ENCODE results near the gene LTB4R. TPM values are rescaled to one million over a fixed set of nuclear protein-coding genes. Genes with fewer than 3 reads are reported as not detected.
A peak's percentile ranks its signal among the peaks of the same experiment; 100 is the strongest.

The LTB4R gene
- total RNA-seq, 4 donors from 2014 or later = 0.13 to 2.2 (median 0.75) TPM

DNA sequence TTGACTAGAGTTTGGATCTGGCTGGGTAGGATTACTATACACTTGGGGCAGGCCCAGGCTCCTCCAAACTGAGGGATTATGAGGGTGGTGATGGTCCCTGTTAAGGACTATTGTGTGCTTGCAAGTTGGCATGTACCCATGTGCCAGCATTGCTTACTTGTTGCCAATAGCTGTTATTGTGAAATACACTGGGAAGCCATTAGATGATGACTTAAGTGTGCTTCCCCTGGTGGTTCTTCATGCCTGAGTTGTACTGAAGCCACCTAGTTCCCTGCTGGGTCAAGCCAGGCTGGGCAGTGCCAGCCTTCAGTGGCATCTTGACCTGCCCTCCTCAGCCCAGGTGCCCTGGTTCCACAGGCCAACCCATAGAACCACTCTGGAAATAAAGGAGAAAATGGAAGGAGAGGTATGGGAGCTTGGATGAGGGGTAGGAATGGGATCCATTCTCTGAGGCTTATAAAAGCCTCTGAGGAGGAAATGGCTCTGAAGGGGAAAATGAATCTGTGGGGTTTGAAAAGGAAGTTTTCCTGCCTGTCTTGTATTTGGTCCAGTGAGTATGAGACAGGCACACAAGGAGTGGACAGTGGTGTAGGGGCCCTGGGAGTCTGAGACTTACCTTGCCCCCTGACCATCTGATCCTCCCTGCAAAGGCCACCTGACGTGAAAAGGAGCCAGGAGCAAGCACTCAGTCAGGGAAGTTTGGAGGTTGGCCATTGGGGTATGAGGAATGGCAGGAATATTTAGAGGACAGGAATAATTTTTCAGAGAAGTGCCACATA lies 724 bp downstream of the LTB4R start:
- in situ Hi-C loops (cut with MboI; ENCODE audit: low sequenced_read_pairs in 4 of 4) = no loop called here
- Histone ChIP-seq H3K27me3 (peaks cover 3 to 6% (median 6%) of the 10 kb centered on the region in 3 donors), H3K4me3 (peak overlapping the region; percentile 51 to 75 (median 55)), H3K27ac (peak overlapping the region; percentile 71 to 81 (median 73)), H3K4me1 (peaks cover 12 to 22% of the 10 kb centered on the region in 2 donors), H3K9me3 (no peaks in the 10 kb centered on the region), H3K36me3 (peaks cover 0 to 2% of the 10 kb centered on the region in 2 donors)
- no peak for TF ChIP-seq POLR2A (IDR thresholded peaks at IDR 0.05)
- TF ChIP-seq, protein P1, sequence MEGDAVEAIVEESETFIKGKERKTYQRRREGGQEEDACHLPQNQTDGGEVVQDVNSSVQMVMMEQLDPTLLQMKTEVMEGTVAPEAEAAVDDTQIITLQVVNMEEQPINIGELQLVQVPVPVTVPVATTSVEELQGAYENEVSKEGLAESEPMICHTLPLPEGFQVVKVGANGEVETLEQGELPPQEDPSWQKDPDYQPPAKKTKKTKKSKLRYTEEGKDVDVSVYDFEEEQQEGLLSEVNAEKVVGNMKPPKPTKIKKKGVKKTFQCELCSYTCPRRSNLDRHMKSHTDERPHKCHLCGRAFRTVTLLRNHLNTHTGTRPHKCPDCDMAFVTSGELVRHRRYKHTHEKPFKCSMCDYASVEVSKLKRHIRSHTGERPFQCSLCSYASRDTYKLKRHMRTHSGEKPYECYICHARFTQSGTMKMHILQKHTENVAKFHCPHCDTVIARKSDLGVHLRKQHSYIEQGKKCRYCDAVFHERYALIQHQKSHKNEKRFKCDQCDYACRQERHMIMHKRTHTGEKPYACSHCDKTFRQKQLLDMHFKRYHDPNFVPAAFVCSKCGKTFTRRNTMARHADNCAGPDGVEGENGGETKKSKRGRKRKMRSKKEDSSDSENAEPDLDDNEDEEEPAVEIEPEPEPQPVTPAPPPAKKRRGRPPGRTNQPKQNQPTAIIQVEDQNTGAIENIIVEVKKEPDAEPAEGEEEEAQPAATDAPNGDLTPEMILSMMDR (IDR thresholded peaks at IDR 0.05 in 4 of 5, conservative IDR thresholded peaks at IDR 0.05 in 1 of 5) = no peak
- ATAC-seq (no peak), DNase-seq (no peak)
- intact Hi-C loops (cut with DNase I; ENCODE audit: low total_unique reads) = loop anchor here (1.0 to 5.0 kb wide), 3 partner anchors 41 to 125 kb away; partner anchors contain the start of genes RABGGTA and TINF2

DNA sequence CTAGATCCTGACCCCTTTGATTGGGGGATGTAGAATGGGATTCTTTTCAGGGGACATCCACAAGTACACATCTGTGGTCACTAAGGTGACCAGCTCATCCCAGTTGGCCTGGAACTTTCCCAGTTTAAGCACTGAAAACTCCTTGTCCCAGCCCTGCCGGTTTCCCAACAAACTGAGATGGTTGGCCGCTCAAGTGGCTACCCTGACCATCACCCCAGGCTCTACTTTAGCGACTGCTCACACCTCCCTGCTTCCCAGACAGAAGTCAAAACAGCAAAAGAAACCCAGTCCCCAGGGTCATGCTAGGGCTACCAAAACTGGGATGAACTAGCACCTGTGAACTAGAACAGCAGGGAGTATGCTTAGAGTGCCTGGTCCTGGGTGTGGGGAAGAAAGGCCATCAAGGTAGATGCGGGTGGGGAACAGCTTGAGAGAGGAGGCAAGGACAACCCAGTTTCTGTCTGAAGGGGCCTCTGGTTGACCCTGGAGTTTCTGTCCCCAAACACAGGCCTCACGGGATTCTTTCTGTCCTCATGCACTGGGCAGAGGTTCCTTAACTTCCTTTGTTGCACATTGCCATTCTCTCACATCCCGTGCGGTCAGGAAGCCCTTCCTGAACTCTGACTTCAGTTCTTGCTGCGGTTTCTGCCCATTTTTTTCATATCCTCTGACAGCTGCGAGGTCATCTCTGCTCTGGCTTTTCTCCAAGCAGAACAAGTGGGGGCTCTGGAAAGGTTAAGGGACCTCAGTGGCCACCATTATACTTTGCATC lies 1.6 kb downstream of the LTB4R start:
- Histone ChIP-seq H3K9me3 (no peaks in the 10 kb centered on the region), H3K36me3 (no peaks in the 10 kb centered on the region), H3K27ac (peak overlapping the region; percentile 71 to 81 (median 73)), H3K27me3 (peaks cover 3 to 15% (median 15%) of the 10 kb centered on the region in 3 donors), H3K4me3 (no peak overlapping the region), H3K4me1 (peaks cover 12 to 20% of the 10 kb centered on the region in 2 donors)
- intact Hi-C loops (cut with DNase I; ENCODE audit: low total_unique reads) = loop anchor here (5.0 kb wide), 1 partner anchor 124 kb away; no protein-coding TSS in a partner anchor
- in situ Hi-C loops (cut with MboI; ENCODE audit: low sequenced_read_pairs in 4 of 4) = no loop called here
- DNase-seq (peak in 1 of 2 donors; percentile 37), ATAC-seq (no peak)
- TF ChIP-seq, protein P1 (IDR thresholded peaks at IDR 0.05 in 4 of 5, conservative IDR thresholded peaks at IDR 0.05 in 1 of 5) = no peak
- no peak for TF ChIP-seq POLR2A (IDR thresholded peaks at IDR 0.05)

DNA sequence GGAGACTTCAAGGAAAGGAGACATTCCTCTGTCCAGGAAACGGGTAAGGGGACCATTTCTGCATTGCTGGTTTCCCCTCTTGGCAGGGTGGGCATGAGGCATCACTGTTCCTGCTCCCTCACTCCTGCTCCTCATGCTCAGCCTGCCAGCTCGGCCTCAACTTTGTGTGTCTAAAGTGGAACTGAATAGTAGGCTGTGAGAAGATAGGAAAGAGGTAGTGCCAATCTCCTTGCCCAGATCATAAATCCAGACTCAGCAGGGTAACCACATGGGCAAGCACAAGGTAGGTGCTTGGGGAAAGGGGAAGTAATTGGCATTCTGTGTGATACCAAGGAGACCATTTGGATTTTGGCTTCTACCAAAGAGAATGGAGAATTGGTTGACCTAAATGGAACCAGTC lies 2.6 kb downstream of the LTB4R start:
- Histone ChIP-seq H3K4me1 (peaks cover 12 to 18% of the 10 kb centered on the region in 2 donors), H3K36me3 (no peaks in the 10 kb centered on the region), H3K27ac (peak overlapping the region in 2 of 4 donors; percentile 24 to 74), H3K27me3 (peaks cover 7 to 25% (median 17%) of the 10 kb centered on the region in 3 donors), H3K9me3 (no peaks in the 10 kb centered on the region), H3K4me3 (no peak overlapping the region)
- intact Hi-C loops (cut with DNase I; ENCODE audit: low total_unique reads) = loop anchor here (5.0 kb wide), 1 partner anchor 123 kb away; no protein-coding TSS in a partner anchor
- ATAC-seq = no peak
- no peak for DNase-seq
- in situ Hi-C loops (cut with MboI; ENCODE audit: low sequenced_read_pairs in 4 of 4) = no loop called here
- no peak for TF ChIP-seq POLR2A (IDR thresholded peaks at IDR 0.05)
- TF ChIP-seq, protein P1 (IDR thresholded peaks at IDR 0.05 in 4 of 5, conservative IDR thresholded peaks at IDR 0.05 in 1 of 5) = no peak

DNA sequence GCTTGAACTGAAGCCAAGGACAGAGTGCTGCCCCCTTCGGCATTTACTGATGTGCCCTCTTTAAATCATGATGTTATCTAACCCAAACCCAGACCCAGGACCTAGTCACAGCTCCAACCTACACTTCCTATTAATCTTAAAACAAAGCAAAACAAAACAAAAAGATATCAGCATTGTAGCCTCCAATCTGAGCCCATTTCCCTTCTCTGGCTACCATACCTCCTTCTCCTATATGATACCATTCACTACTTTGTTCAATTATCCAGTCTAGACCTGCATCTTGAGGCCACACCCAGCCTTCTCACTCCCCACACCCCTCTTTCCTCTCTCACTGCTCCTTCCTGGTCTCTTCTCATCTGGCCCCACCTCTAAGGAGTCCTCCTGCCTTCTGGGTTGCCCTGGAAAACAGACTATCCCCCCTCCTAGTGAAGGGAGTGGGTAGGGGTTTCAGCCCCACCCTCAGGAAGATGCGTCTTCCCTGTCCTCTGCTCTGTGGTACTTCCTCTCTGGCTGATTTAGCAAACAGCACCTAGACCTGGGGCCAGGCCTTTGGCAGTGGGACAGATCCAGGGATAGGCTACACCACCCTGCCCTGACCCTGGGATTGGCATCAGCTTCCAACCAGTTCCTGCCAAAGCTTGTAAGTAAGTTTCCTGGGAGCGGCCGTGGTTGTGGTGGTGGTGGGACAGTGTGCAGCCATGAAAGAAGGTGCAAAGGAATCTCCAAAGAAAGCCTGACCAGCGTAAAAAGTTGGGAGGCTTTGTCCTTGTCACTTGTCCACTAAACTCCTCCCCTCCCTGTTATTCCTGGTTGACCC lies 3.3 kb downstream of the LTB4R start:
- TF ChIP-seq, protein P1 (IDR thresholded peaks at IDR 0.05 in 4 of 5, conservative IDR thresholded peaks at IDR 0.05 in 1 of 5) = no peak
- TF ChIP-seq POLR2A (IDR thresholded peaks at IDR 0.05) = no peak
- no peak for ATAC-seq
- Histone ChIP-seq H3K4me3 (no peak overlapping the region), H3K27ac (peak overlapping the region in 2 of 4 donors; percentile 53 to 74), H3K27me3 (peaks cover 11 to 31% (median 20%) of the 10 kb centered on the region in 3 donors), H3K4me1 (peaks cover 11 to 18% of the 10 kb centered on the region in 2 donors), H3K9me3 (no peaks in the 10 kb centered on the region), H3K36me3 (no peaks in the 10 kb centered on the region)
- intact Hi-C loops (cut with DNase I; ENCODE audit: low total_unique reads) (loop anchor here (5.0 kb wide), 1 partner anchor 123 kb away; no protein-coding TSS in a partner anchor), in situ Hi-C loops (cut with MboI; ENCODE audit: low sequenced_read_pairs in 4 of 4) (no loop called here)
- no peak for DNase-seq

Data from gastrocnemius medialis (tissue), 4 donors.